ENCODE results near the gene UGT1A6.

DNA sequence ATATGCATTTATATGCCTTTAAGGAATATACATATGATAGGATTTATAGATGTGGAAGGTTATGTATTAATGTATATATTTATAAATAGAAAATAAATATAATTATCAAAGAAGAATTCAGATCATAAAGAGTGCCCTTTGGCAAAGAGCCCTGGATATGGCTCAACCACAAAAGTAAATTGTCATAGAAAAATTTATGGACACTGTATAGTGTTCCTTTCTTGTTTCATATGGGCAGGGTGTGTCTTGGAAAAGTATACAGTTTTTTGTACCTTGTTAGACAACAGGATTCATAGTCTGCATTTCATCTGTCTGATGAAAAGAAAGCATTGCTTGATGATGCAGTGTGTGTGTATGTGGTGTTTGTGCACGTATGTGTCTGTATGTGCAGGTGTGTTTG lies 8.1 kb upstream of the UGT1A6 start:
- TF ChIP-seq POLR2A (IDR thresholded peaks at IDR 0.05): no peak
- peak in 1 of 3 donors; percentile 47 for TF ChIP-seq POLR2AphosphoS5 (IDR thresholded peaks at IDR 0.05)
- TF ChIP-seq, protein P1, sequence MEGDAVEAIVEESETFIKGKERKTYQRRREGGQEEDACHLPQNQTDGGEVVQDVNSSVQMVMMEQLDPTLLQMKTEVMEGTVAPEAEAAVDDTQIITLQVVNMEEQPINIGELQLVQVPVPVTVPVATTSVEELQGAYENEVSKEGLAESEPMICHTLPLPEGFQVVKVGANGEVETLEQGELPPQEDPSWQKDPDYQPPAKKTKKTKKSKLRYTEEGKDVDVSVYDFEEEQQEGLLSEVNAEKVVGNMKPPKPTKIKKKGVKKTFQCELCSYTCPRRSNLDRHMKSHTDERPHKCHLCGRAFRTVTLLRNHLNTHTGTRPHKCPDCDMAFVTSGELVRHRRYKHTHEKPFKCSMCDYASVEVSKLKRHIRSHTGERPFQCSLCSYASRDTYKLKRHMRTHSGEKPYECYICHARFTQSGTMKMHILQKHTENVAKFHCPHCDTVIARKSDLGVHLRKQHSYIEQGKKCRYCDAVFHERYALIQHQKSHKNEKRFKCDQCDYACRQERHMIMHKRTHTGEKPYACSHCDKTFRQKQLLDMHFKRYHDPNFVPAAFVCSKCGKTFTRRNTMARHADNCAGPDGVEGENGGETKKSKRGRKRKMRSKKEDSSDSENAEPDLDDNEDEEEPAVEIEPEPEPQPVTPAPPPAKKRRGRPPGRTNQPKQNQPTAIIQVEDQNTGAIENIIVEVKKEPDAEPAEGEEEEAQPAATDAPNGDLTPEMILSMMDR (IDR thresholded peaks at IDR 0.05): no peak
